Activated CD8-positive, alpha-beta memory T cell treated with anti-CD3 and anti-CD28 coated beads, Interleukin-2, amount 10 ng/mL, durations not matched to agents 7 days and 5 days (primary cell): ENCODE results near the gene AUTS2. TPM values are rescaled to one million over a fixed set of nuclear protein-coding genes. Genes with fewer than 3 reads are reported as not detected.

Experiments
- ATAC-seq: fragments of 150-1000 bp; cut with Tn5 transposase; one replicate; pipeline ENCODE4 v1.10.0; 2021; ENCODE audit warnings: moderate library complexity
- CTCF ChIA-PET: fragments of 350-600 bp; sonication (Branson Sonifier 250); formaldehyde crosslinking; loops from one replicate; lab custom pipeline; 2021; ENCODE audit warnings: antibody characterized with exemption; lab: Charles Lee
- DNase-seq: peaks from one replicate; pipeline ENCODE4 v3.0.0-alpha.2; 2020
- H3K27ac Mint-ChIP-seq: one replicate; pipeline ENCODE4 v1.8.0; 2021; ENCODE audit warnings: mild to moderate bottlenecking, mixed read lengths
- H3K27me3 Mint-ChIP-seq: one replicate; pipeline ENCODE4 v1.8.0; 2021; ENCODE audit warnings: mixed read lengths
- H3K36me3 Mint-ChIP-seq: one replicate; pipeline ENCODE4 v1.8.0; 2021; ENCODE audit warnings: mild to moderate bottlenecking, mixed read lengths
- H3K4me1 Mint-ChIP-seq: one replicate; pipeline ENCODE4 v1.8.0; 2021; ENCODE audit warnings: mixed read lengths
- H3K4me3 Mint-ChIP-seq: one replicate; pipeline ENCODE4 v1.8.0; 2021; ENCODE audit warnings: mild to moderate bottlenecking, moderate library complexity, mixed read lengths
- H3K9me3 Mint-ChIP-seq: one replicate; pipeline ENCODE4 v1.8.0; 2022; ENCODE audit warnings: low read depth, mixed read lengths
- total RNA-seq, 2 experiments: library from RNA; stranded (reverse); gene quantifications; one replicate each; pipeline ENCODE4 v1.2.3, GENCODE V29; 2021

The AUTS2 gene
- total RNA-seq, 2 experiments from 2014 or later, result 9.5 to 24.4 TPM

- Mint-ChIP-seq H3K27ac (no peak overlapping the region), H3K27me3 (peaks cover 3% of the 10 kb centered on the region), H3K9me3 (no peaks in the 10 kb centered on the region), H3K36me3 (no peaks in the 10 kb centered on the region), H3K4me1 (no peaks in the 10 kb centered on the region), H3K4me3 (no peak overlapping the region)
- ATAC-seq (no peak), DNase-seq (no peak)
- CTCF ChIA-PET, result no interaction called here
These were observed 45.0 kb downstream of the AUTS2 start for GRCh38 chr7:69643265-69643664.

GRCh38 chr7:69643708-69644445 lies 45.6 kb downstream of the AUTS2 start:
- Mint-ChIP-seq H3K27me3 (peaks cover 3% of the 10 kb centered on the region), H3K4me1 (no peaks in the 10 kb centered on the region), H3K36me3 (no peaks in the 10 kb centered on the region), H3K27ac (no peak overlapping the region), H3K4me3 (no peak overlapping the region), H3K9me3 (no peaks in the 10 kb centered on the region)
- ATAC-seq (no peak), DNase-seq (no peak)
- CTCF ChIA-PET, result no interaction called here

- Mint-ChIP-seq H3K4me3 (no peak overlapping the region), H3K4me1 (no peaks in the 10 kb centered on the region)
These were observed 47.4 kb downstream of the AUTS2 start for GRCh38 chr7:69645683-69646082.

GRCh38 chr7:69651101-69651590 lies 52.9 kb downstream of the AUTS2 start:
- no peaks in the 10 kb centered on the region for H3K36me3 Mint-ChIP-seq
- DNase-seq, result no peak
- CTCF ChIA-PET, result interaction anchor here (0.6 kb wide), 1 partner anchor 51 kb away, joined by 3 read pairs; no protein-coding TSS in a partner anchor
- no peak overlapping the region for H3K27ac Mint-ChIP-seq
- no peaks in the 10 kb centered on the region for H3K9me3 Mint-ChIP-seq
- no peak for ATAC-seq
- H3K4me3 Mint-ChIP-seq, result no peak overlapping the region
- H3K27me3 Mint-ChIP-seq, result peaks cover 3% of the 10 kb centered on the region
- H3K4me1 Mint-ChIP-seq, result peaks cover 3% of the 10 kb centered on the region

More at GRCh38 chr7:69645683-69646082, 47.4 kb downstream of the AUTS2 start:
- Mint-ChIP-seq H3K27ac (no peak overlapping the region), H3K27me3 (peaks cover 3% of the 10 kb centered on the region), H3K9me3 (no peaks in the 10 kb centered on the region), H3K36me3 (no peaks in the 10 kb centered on the region)
- DNase-seq (no peak), ATAC-seq (no peak)
- CTCF ChIA-PET, result no interaction called here

- Mint-ChIP-seq H3K9me3 (no peaks in the 10 kb centered on the region), H3K27ac (no peak overlapping the region), H3K27me3 (no peaks in the 10 kb centered on the region), H3K4me1 (peaks cover 3% of the 10 kb centered on the region), H3K4me3 (no peak overlapping the region), H3K36me3 (no peaks in the 10 kb centered on the region)
- CTCF ChIA-PET, result no interaction called here
- no peak for ATAC-seq
- DNase-seq, result no peak
These were observed 54.8 kb downstream of the AUTS2 start for GRCh38 chr7:69652947-69653701.

GRCh38 chr7:69653806-69654205 lies 55.5 kb downstream of the AUTS2 start:
- DNase-seq (no peak), ATAC-seq (no peak)
- CTCF ChIA-PET, result no interaction called here
- Mint-ChIP-seq H3K27me3 (no peaks in the 10 kb centered on the region), H3K27ac (no peak overlapping the region), H3K9me3 (no peaks in the 10 kb centered on the region), H3K36me3 (no peaks in the 10 kb centered on the region), H3K4me3 (no peak overlapping the region), H3K4me1 (peaks cover 3% of the 10 kb centered on the region)

GRCh38 chr7:69654381-69654780 lies 56.1 kb downstream of the AUTS2 start:
- H3K4me3 Mint-ChIP-seq, result no peak overlapping the region
- H3K36me3 Mint-ChIP-seq, result no peaks in the 10 kb centered on the region
- CTCF ChIA-PET, result no interaction called here

GRCh38 chr7:69654849-69655707 lies 56.8 kb downstream of the AUTS2 start:
- H3K4me3 Mint-ChIP-seq, result no peak overlapping the region
- H3K27me3 Mint-ChIP-seq, result no peaks in the 10 kb centered on the region
- no peaks in the 10 kb centered on the region for H3K36me3 Mint-ChIP-seq
- H3K27ac Mint-ChIP-seq, result no peak overlapping the region
- peaks cover 3% of the 10 kb centered on the region for H3K4me1 Mint-ChIP-seq
- ATAC-seq, result no peak
- CTCF ChIA-PET, result interaction anchor here (0.6 kb wide), 1 partner anchor 89 kb away, joined by 3 read pairs; no protein-coding TSS in a partner anchor
- no peak for DNase-seq
- no peaks in the 10 kb centered on the region for H3K9me3 Mint-ChIP-seq

More at GRCh38 chr7:69654381-69654780, 56.1 kb downstream of the AUTS2 start:
- ATAC-seq (no peak), DNase-seq (no peak)
- no peaks in the 10 kb centered on the region for H3K9me3 Mint-ChIP-seq
- no peak overlapping the region for H3K27ac Mint-ChIP-seq
- peaks cover 3% of the 10 kb centered on the region for H3K4me1 Mint-ChIP-seq
- H3K27me3 Mint-ChIP-seq, result no peaks in the 10 kb centered on the region

GRCh38 chr7:69656077-69656476 lies 57.8 kb downstream of the AUTS2 start:
- no peak for DNase-seq
- Mint-ChIP-seq H3K36me3 (no peaks in the 10 kb centered on the region), H3K4me1 (peaks cover 3% of the 10 kb centered on the region), H3K9me3 (no peaks in the 10 kb centered on the region), H3K27ac (no peak overlapping the region), H3K27me3 (peaks cover 2% of the 10 kb centered on the region), H3K4me3 (no peak overlapping the region)
- CTCF ChIA-PET, result no interaction called here
- no peak for ATAC-seq

- Mint-ChIP-seq H3K9me3 (no peaks in the 10 kb centered on the region), H3K36me3 (no peaks in the 10 kb centered on the region), H3K27ac (no peak overlapping the region), H3K4me3 (no peak overlapping the region), H3K27me3 (peaks cover 2% of the 10 kb centered on the region), H3K4me1 (no peaks in the 10 kb centered on the region)
- no peak for DNase-seq
- ATAC-seq, result no peak
- CTCF ChIA-PET, result no interaction called here
These were observed 58.6 kb downstream of the AUTS2 start for GRCh38 chr7:69656890-69657289.

- Mint-ChIP-seq H3K27me3 (peaks cover 2% of the 10 kb centered on the region), H3K36me3 (no peaks in the 10 kb centered on the region), H3K4me1 (no peaks in the 10 kb centered on the region), H3K4me3 (no peak overlapping the region), H3K27ac (no peak overlapping the region), H3K9me3 (no peaks in the 10 kb centered on the region)
- CTCF ChIA-PET, result no interaction called here
- ATAC-seq (no peak), DNase-seq (no peak)
These were observed 59.1 kb downstream of the AUTS2 start for GRCh38 chr7:69657331-69657730.

GRCh38 chr7:69657985-69658384 lies 59.7 kb downstream of the AUTS2 start:
- H3K9me3 Mint-ChIP-seq, result no peaks in the 10 kb centered on the region
- no peaks in the 10 kb centered on the region for H3K36me3 Mint-ChIP-seq
- H3K27me3 Mint-ChIP-seq, result peaks cover 2% of the 10 kb centered on the region
- no peak overlapping the region for H3K4me3 Mint-ChIP-seq
- DNase-seq, result no peak
- no peak overlapping the region for H3K27ac Mint-ChIP-seq
- CTCF ChIA-PET, result no interaction called here
- H3K4me1 Mint-ChIP-seq, result no peaks in the 10 kb centered on the region
- no peak for ATAC-seq

GRCh38 chr7:69659983-69660382 lies 61.7 kb downstream of the AUTS2 start:
- DNase-seq, result no peak
- CTCF ChIA-PET, result no interaction called here
- Mint-ChIP-seq H3K27ac (no peak overlapping the region), H3K4me3 (no peak overlapping the region), H3K4me1 (peaks cover 2% of the 10 kb centered on the region), H3K27me3 (peaks cover 11% of the 10 kb centered on the region), H3K36me3 (no peaks in the 10 kb centered on the region), H3K9me3 (no peaks in the 10 kb centered on the region)
- no peak for ATAC-seq
